Measurements from ENCODE around the gene BMP7. TPM values are rescaled to one million over a fixed set of nuclear protein-coding genes. Genes with fewer than 3 reads are reported as not detected.

The BMP7 gene
- total and polyA plus RNA-seq, 12 donors = 0.74 to 6.7 (median 2.2) TPM; not detected in 3

GRCh38 chr20:57177636-57178280, 88.7 kb downstream of the BMP7 start:
- H3K4me3 ChIP-seq = no peak overlapping the region
- DNase-seq = no peak
- no peaks in the 10 kb centered on the region for H3K4me1 ChIP-seq (replicated peaks in 1 of 2)
- no peaks in the 10 kb centered on the region for H3K9me3 ChIP-seq (replicated peaks in 1 of 3)
- intact Hi-C loops (cut with DNase I) = no loop called here
- TF ChIP-seq CTCF (IDR thresholded peaks at IDR 0.05) = no peak
- H3K27me3 ChIP-seq = no peaks in the 10 kb centered on the region
- no peak overlapping the region for H3K27ac ChIP-seq
- no peaks in the 10 kb centered on the region for H3K36me3 ChIP-seq (replicated peaks in 1 of 2)
- 80 to 87% (median 86%) methylated on average over 18 to 19 of the region's 19 CpGs for whole genome bisulfite sequencing, 4 donors

- Histone ChIP-seq H3K27me3 (no peaks in the 10 kb centered on the region), H3K4me1 (replicated peaks in 1 of 2) (no peaks in the 10 kb centered on the region), H3K36me3 (replicated peaks in 1 of 2) (no peaks in the 10 kb centered on the region), H3K9me3 (replicated peaks in 1 of 3) (no peaks in the 10 kb centered on the region), H3K4me3 (no peak overlapping the region), H3K27ac (no peak overlapping the region)
- no peak for DNase-seq
- intact Hi-C loops (cut with DNase I) = no loop called here
- TF ChIP-seq POLR2A (IDR thresholded peaks at IDR 0.05) (no peak), CTCF (IDR thresholded peaks at IDR 0.05) (no peak)
- 88 to 100% (median 95%) methylated on average over 2 of the region's 2 CpGs for WGBS, 4 donors
Measured at GRCh38 chr20:57176842-57177241, 89.6 kb downstream of the BMP7 start.

GRCh38 chr20:57175397-57176010, 90.9 kb downstream of the BMP7 start:
- Histone ChIP-seq H3K4me1 (replicated peaks in 1 of 2) (no peaks in the 10 kb centered on the region), H3K9me3 (replicated peaks in 1 of 3) (no peaks in the 10 kb centered on the region), H3K27me3 (no peaks in the 10 kb centered on the region), H3K4me3 (no peak overlapping the region), H3K36me3 (replicated peaks in 1 of 2) (no peaks in the 10 kb centered on the region), H3K27ac (no peak overlapping the region)
- no peak for TF ChIP-seq CTCF (IDR thresholded peaks at IDR 0.05)
- 68 to 82% (median 76%) methylated on average over 8 of the region's 8 CpGs for WGBS, 4 donors
- intact Hi-C loops (cut with DNase I) = no loop called here
- DNase-seq = no peak

GRCh38 chr20:57174737-57175136, 91.7 kb downstream of the BMP7 start:
- intact Hi-C loops (cut with DNase I) = no loop called here
- TF ChIP-seq POLR2A (IDR thresholded peaks at IDR 0.05) (no peak), CTCF (IDR thresholded peaks at IDR 0.05) (no peak)

More at GRCh38 chr20:57174737-57175136, 91.7 kb downstream of the BMP7 start:
- no peak for DNase-seq
- 69 to 82% (median 73%) methylated on average over 4 to 9 of the region's 9 CpGs for WGBS, 4 donors
- Histone ChIP-seq H3K36me3 (replicated peaks in 1 of 2) (no peaks in the 10 kb centered on the region), H3K9me3 (replicated peaks in 1 of 3) (no peaks in the 10 kb centered on the region), H3K4me1 (replicated peaks in 1 of 2) (no peaks in the 10 kb centered on the region), H3K27ac (no peak overlapping the region), H3K27me3 (no peaks in the 10 kb centered on the region), H3K4me3 (no peak overlapping the region)

Measured in adrenal gland (tissue), 12 donors.